IPS-18a (cell line): ENCODE results near the gene SPAG4.

Experiments used
- H3K27ac ChIP-seq: one replicate; pipeline ENCODE4 v1.5.1; 2013; ENCODE audit warnings: low read length
- H3K27me3 ChIP-seq: one replicate; pipeline ENCODE4 v1.6.1; 2013; ENCODE audit warnings: mild to moderate bottlenecking, low read length; ENCODE audit not compliant: control insufficient read depth, insufficient read depth
- H3K36me3 ChIP-seq: one replicate; pipeline ENCODE4 v1.6.1; 2013; ENCODE audit warnings: low read depth, low read length; ENCODE audit not compliant: control insufficient read depth
- H3K4me1 ChIP-seq: one replicate; pipeline ENCODE4 v1.6.1; 2013; ENCODE audit warnings: low read depth, low read length; ENCODE audit not compliant: control insufficient read depth
- H3K4me3 ChIP-seq: one replicate; pipeline ENCODE4 v1.5.1; 2013; ENCODE audit warnings: low read length
- H3K9ac ChIP-seq: one replicate; pipeline ENCODE4 v1.6.1; 2013; ENCODE audit warnings: mild to moderate bottlenecking, low read length, moderate library complexity
- H3K9me3 ChIP-seq: one replicate; pipeline ENCODE4 v1.6.1; 2013; ENCODE audit warnings: low read depth, low read length; ENCODE audit not compliant: control insufficient read depth

SPAG4 gene

DNA sequence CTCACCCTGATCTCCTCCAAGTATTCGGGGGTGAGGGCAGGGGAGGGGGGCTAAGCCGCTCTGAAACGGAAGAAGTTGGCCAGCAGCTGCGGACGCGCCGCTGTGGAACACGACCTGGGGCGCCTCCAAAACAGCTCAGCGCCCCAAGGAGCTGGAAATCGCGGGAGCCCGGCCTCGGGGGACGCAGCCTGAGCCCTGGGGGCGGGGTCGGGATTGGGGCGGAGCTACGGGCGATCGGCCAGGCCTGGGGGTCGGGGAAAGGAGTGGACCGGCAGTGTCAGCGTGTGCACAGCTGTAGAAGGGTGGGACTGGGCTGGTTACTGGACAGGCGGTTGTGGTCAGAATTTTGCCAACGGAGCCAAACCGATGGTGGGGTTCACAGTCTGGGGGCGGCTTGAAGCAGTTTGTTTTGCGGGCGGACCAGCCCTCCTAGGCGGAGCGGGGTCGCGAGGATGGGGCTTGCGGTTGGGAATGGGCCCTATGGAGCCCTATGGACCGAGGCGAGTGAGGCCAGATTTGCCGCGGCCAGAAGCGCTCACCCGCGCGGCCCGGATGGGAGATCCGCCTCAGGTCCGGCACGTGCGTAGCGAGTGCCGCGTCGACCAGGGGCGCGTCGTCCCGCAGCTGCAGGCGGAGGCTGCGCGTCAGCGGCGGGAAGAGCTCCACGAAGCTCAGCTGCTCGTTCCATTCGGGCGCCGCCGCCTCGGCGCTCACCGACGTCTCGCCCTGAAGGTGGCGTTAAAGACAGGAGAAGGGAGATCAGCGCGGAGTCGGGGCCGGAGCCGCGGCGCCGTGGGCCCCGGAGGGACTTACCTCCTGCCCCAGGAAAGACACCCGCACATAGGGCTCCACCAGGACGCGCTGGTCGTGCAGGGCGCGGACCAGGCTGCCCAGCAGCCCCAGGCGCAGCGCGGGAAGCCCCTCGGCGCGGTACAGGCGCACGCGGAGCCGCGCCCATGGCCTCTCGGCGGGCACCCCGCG lies 14.3 kb upstream of the SPAG4 start:
- H3K27ac ChIP-seq: no peak overlapping the region
- peak overlapping the region; percentile 64 for H3K4me3 ChIP-seq
- peaks cover 3% of the 10 kb centered on the region for H3K4me1 ChIP-seq
- no peaks in the 10 kb centered on the region for H3K9me3 ChIP-seq
- no peaks in the 10 kb centered on the region for H3K36me3 ChIP-seq
- peaks cover 46% of the 10 kb centered on the region for H3K27me3 ChIP-seq
- H3K9ac ChIP-seq: peak overlapping the region; percentile 31

DNA sequence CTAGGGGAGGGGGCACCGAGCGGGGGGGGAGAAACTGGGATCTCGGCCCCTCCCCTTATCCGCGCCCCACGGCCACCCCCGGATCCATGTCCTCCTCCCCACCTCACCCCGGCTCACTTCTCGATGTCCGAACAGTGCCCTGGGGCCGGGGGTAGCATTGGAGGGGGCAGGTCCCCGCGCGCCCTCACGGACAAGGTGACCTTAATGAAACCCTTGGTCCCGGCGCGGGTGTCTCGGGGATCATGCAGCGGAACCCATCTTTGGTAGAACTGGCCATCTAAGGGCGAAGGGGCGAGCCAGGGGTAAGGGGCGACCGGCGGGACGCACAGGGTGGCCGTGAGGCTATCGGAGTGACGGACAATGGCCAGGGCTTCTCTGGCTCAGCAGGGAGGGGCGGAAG lies 13.6 kb upstream of the SPAG4 start:
- peaks cover 3% of the 10 kb centered on the region for H3K4me1 ChIP-seq
- H3K9ac ChIP-seq: peak overlapping the region; percentile 31
- H3K36me3 ChIP-seq: no peaks in the 10 kb centered on the region
- H3K4me3 ChIP-seq: peak overlapping the region; percentile 64
- peaks cover 46% of the 10 kb centered on the region for H3K27me3 ChIP-seq
- H3K27ac ChIP-seq: no peak overlapping the region
- H3K9me3 ChIP-seq: no peaks in the 10 kb centered on the region

DNA sequence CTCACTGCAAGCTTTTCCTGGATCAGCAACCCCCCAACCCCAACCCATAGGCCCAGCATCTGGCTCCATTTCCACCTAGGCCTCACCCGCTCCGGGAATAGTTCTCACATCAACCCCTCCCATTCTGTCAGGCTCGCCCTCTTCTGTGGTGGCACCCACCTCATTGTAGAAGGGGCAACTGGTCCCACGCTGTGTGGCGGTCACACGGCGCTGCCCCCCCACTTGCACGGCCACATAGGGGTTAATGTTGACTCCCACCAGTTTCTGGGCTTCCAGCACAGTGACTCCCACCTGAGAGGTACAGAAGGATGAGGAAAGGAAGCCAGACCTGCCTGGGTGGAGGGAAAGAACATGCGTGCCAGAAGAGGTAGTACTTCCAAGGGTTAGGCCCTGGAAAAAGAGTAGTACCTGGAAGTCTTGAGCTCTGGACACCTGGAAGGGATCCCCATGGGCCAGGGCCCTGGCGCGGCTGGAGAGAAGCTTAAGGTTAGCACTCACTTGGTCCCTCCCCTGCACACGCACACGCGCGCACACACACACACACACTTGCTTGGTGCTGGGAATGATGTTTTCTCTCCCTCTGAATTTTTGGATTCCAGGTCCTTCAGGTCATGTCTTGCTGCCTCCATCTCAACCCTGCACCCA lies 12.7 kb upstream of the SPAG4 start:
- Histone ChIP-seq H3K9me3 (no peaks in the 10 kb centered on the region), H3K27me3 (peaks cover 46% of the 10 kb centered on the region), H3K4me3 (no peak overlapping the region), H3K4me1 (peaks cover 3% of the 10 kb centered on the region), H3K27ac (no peak overlapping the region), H3K9ac (no peak overlapping the region), H3K36me3 (no peaks in the 10 kb centered on the region)

GRCh38 chr20:35603695-35604448 lies 11.8 kb upstream of the SPAG4 start:
- Histone ChIP-seq H3K9ac (no peak overlapping the region), H3K36me3 (no peaks in the 10 kb centered on the region), H3K9me3 (no peaks in the 10 kb centered on the region), H3K27ac (no peak overlapping the region), H3K4me3 (no peak overlapping the region), H3K4me1 (peaks cover 3% of the 10 kb centered on the region), H3K27me3 (peaks cover 46% of the 10 kb centered on the region)

DNA sequence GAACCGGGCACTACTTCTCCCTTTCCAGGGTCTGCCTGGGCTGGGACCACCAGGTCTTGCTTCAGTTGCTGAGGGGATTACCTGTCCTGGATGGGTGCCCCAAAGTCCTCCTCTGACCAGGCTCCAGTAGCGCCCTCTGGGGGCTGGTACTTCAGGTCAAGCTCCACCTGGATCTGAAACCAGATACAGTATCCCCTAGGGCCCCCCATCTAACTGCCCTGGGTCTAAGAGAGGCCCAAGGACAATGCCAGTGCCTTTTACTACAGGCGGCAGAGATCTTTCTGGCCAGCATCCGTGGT lies 11.2 kb upstream of the SPAG4 start:
- H3K27me3 ChIP-seq: peaks cover 44% of the 10 kb centered on the region
- no peak overlapping the region for H3K4me3 ChIP-seq
- H3K27ac ChIP-seq: no peak overlapping the region
- peaks cover 3% of the 10 kb centered on the region for H3K4me1 ChIP-seq
- no peaks in the 10 kb centered on the region for H3K9me3 ChIP-seq
- no peaks in the 10 kb centered on the region for H3K36me3 ChIP-seq
- no peak overlapping the region for H3K9ac ChIP-seq

- no peak overlapping the region for H3K9ac ChIP-seq
- H3K36me3 ChIP-seq: no peaks in the 10 kb centered on the region
- peaks cover 27% of the 10 kb centered on the region for H3K27me3 ChIP-seq
- H3K9me3 ChIP-seq: no peaks in the 10 kb centered on the region
- no peak overlapping the region for H3K4me3 ChIP-seq
- H3K4me1 ChIP-seq: peaks cover 2% of the 10 kb centered on the region
- H3K27ac ChIP-seq: no peak overlapping the region
Measured at GRCh38 chr20:35606127-35606526, 9.5 kb upstream of the SPAG4 start.

GRCh38 chr20:35607003-35607735 lies 8.5 kb upstream of the SPAG4 start:
- Histone ChIP-seq H3K27me3 (peaks cover 16% of the 10 kb centered on the region), H3K4me3 (no peak overlapping the region), H3K27ac (no peak overlapping the region), H3K36me3 (no peaks in the 10 kb centered on the region), H3K4me1 (no peaks in the 10 kb centered on the region), H3K9me3 (no peaks in the 10 kb centered on the region), H3K9ac (no peak overlapping the region)

DNA sequence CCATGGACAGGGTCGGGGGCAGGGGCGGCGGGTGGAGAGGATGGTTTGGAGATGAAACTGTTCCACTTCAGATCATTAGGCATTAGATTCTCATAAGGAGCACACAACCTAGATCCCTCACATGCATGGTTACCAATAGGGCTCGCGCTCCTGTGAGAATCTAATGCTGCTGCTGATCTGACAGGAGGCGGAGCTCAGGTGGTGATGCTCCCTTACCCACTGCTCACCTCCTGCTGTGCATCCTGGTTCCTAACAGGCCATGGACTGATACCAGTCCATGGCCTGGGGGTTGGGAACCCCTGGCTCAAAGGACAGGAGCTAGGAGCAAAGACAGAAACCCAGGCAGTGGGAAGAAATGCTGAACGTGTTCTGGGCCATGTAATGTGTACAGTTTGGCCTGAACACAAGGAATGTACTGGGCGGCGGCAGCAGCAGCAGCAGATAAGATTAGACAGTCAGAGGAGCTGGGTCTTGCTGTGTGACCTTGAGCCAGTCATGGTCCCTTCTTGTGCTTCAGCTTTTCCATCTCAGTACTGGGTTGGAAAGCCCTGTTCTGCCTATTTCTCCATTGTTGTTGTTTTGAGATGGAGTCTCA lies 4.7 kb upstream of the SPAG4 start:
- Histone ChIP-seq H3K36me3 (no peaks in the 10 kb centered on the region), H3K27me3 (no peaks in the 10 kb centered on the region), H3K27ac (no peak overlapping the region), H3K4me1 (no peaks in the 10 kb centered on the region), H3K9ac (no peak overlapping the region), H3K9me3 (no peaks in the 10 kb centered on the region), H3K4me3 (no peak overlapping the region)

- Histone ChIP-seq H3K4me1 (no peaks in the 10 kb centered on the region), H3K9ac (no peak overlapping the region), H3K27me3 (no peaks in the 10 kb centered on the region), H3K4me3 (no peak overlapping the region), H3K36me3 (no peaks in the 10 kb centered on the region), H3K27ac (no peak overlapping the region), H3K9me3 (no peaks in the 10 kb centered on the region)
Measured at GRCh38 chr20:35611482-35611881, 4.1 kb upstream of the SPAG4 start.

DNA sequence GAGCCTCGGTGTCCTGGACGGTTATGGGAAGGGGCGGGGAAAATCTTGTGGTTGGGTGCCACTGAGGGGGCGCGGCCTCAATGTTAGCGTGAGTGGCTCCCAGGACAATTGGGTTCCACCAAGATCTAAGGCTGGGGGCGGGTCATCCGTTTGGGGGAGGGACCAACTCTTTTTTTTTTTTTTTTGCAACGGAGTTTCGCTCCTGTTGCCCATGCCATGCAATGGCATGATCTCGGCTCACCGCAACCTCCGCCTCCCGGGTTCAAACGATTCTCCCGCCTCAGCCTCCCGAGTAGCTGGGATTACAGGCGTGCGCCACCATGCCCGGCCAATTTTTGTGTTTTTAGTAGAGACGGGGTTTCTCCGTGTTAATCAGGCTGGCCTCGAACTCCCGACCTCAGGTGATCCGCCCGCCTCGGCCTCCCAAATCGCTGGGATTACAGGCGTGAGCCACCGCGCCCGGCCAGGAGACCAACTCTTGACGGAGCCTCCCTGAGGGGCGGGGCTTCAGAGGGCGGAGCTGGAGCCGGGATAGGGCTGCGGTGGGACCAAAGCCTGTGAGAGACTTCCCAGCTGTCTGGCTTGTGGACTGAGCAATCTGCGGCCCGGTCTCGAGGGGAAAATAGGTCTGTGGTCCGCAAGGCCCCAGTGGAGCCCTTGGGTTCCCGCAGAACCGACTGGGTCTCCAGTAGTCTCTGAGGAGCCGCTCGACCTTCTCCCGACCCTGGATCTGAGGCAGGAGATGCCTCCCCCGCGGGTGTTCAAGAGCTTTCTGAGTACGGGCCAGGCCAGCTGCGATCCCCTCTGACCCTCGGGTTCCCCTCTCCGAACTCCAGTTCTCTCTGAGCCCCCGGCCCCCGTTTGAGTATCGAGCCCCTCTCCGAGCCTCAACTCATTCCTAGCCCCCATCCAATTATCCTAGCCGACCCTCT lies 1.1 kb downstream of the SPAG4 start:
- H3K4me3 ChIP-seq: peak overlapping the region; percentile 45
- no peaks in the 10 kb centered on the region for H3K9me3 ChIP-seq
- no peaks in the 10 kb centered on the region for H3K36me3 ChIP-seq
- peaks cover 8% of the 10 kb centered on the region for H3K4me1 ChIP-seq
- no peak overlapping the region for H3K27ac ChIP-seq
- H3K9ac ChIP-seq: no peak overlapping the region
- H3K27me3 ChIP-seq: peaks cover 11% of the 10 kb centered on the region
